ENCODE data around the gene EXD3. TPM values are rescaled to one million over a fixed set of nuclear protein-coding genes. Genes with fewer than 3 reads are reported as not detected.

EXD3 gene
- total RNA-seq, 2 experiments from 2014 or later: 20.8 to 27.0 TPM

DNA sequence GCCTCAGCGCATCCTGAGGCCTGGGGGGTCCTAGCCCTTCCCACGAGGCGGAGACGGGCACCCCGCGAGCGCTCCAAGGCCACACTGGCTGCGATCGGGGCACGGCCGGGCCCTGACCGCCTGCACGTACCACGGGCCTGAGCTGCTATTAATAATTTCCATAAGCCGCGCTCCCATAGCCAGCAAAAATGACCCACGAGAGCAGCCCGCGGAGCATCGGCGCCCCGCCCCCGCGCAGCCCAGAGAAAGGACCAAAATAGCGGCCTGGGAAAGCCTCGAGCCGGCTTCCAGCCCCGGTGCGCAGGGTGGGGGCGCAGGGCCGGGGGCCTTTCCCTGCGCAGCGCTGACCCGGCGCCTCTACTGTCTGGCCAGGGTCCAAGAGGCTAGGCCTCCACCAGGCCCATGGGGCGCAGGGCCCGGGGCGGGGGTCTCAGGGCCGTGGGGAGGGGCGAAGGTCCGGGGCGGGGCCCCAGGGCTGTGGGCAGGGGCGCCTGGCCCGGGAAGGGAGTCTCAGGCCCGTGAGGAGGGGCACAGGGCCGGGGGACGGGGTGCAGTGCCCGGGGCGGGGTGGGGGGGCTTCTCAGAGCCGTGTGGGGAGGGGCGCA is 54.4 kb downstream of the EXD3 start:
- no peak overlapping the region for H3K4me2 ChIP-seq (ENCODE audit: low read length)
- CTCF ChIA-PET (ENCODE audit: unreplicated experiment): no interaction called here
- H4K20me1 ChIP-seq (ENCODE audit: insufficient read depth, low read length): no peaks in the 10 kb centered on the region
- POLR2A ChIA-PET: no interaction called here
- H3K4me1 ChIP-seq (ENCODE audit: insufficient read depth, low read length, poor library complexity, severe bottlenecking): no peaks in the 10 kb centered on the region
- no peaks in the 10 kb centered on the region for H3K9me2 ChIP-seq (ENCODE audit: insufficient read depth, low read length)
- no TSS peak for BruUV-seq (replicated peaks)
- no peak for DNase-seq (ENCODE audit: low spot score)
- no peaks in the 10 kb centered on the region for H3K79me2 ChIP-seq (ENCODE audit: insufficient read depth, low read depth, low read length)
- no peak overlapping the region for H3K27ac ChIP-seq (ENCODE audit: low read depth, low read length, poor library complexity, severe bottlenecking)
- intact Hi-C loops (cut with micrococcal nuclease; ENCODE audit: unreplicated experiment): no loop called here
- H2AFZ ChIP-seq (ENCODE audit: low read length): no peak overlapping the region
- TF ChIP-seq EZH2phosphoT487 (IDR thresholded peaks at IDR 0.05; ENCODE audit: borderline replicate concordance, low read depth, low read length): no peak
- TF ChIP-seq, protein P1, sequence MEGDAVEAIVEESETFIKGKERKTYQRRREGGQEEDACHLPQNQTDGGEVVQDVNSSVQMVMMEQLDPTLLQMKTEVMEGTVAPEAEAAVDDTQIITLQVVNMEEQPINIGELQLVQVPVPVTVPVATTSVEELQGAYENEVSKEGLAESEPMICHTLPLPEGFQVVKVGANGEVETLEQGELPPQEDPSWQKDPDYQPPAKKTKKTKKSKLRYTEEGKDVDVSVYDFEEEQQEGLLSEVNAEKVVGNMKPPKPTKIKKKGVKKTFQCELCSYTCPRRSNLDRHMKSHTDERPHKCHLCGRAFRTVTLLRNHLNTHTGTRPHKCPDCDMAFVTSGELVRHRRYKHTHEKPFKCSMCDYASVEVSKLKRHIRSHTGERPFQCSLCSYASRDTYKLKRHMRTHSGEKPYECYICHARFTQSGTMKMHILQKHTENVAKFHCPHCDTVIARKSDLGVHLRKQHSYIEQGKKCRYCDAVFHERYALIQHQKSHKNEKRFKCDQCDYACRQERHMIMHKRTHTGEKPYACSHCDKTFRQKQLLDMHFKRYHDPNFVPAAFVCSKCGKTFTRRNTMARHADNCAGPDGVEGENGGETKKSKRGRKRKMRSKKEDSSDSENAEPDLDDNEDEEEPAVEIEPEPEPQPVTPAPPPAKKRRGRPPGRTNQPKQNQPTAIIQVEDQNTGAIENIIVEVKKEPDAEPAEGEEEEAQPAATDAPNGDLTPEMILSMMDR (conservative IDR thresholded peaks at IDR 0.05; ENCODE audit: low read length): no peak
- H3K4me3 ChIP-seq (ENCODE audit: low read depth, low read length, poor library complexity, severe bottlenecking): no peak overlapping the region
- H3K36me3 ChIP-seq (ENCODE audit: insufficient read depth, low read length): no peaks in the 10 kb centered on the region
- H3K9me3 ChIP-seq (ENCODE audit: low read length): no peaks in the 10 kb centered on the region

DNA sequence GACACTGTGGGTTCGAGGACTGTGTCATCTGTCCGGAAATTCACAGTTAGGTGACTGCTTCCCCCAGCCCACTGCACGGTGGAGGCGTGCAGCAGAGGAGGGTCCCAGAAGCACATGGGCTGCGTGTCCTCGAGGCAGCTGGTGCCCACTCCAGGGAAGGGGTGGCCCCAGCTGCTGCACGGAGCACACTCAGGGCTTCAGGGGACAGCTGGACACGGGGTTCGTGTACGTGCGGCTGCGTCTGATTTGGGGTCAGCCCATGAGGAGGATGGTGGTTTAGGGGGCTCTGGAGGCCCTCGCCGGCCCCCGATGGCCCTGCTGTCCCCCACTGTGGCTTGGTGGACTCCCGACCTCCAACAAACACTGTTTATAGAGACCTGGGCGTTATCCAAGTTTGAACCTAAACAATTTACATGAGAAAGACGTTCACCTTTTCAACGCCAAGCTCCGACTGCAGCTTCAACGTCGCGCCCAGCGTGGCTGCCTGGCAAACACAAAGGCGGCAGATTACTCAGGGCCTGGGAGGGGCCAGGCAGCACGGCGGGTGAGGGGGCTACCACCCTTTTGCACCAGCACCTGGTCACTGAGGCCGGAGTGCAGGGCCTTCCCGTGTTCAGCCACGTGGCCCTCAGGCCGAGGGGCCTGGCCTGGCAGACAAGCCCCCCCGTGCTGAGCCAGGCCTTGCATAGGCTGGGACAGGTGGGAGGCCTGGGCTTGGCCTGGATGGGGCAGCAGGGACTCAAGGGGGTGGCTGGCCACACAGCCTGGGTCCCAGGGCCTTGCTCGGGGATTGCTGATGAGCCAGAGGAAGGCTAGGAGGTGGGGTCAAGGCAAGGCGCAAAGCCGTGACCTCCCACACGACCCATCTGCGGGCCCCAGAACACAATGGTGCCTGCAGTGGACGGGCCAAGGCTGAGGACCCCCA is 55.2 kb downstream of the EXD3 start:
- ChIA-PET POLR2A (no interaction called here), CTCF (ENCODE audit: unreplicated experiment) (no interaction called here)
- TF ChIP-seq EZH2phosphoT487 (IDR thresholded peaks at IDR 0.05; ENCODE audit: borderline replicate concordance, low read depth, low read length): no peak
- TF ChIP-seq, protein P1 (conservative IDR thresholded peaks at IDR 0.05; ENCODE audit: low read length): no peak
- Histone ChIP-seq H3K79me2 (ENCODE audit: insufficient read depth, low read depth, low read length) (no peaks in the 10 kb centered on the region), H2AFZ (ENCODE audit: low read length) (no peak overlapping the region), H3K4me1 (ENCODE audit: insufficient read depth, low read length, poor library complexity, severe bottlenecking) (no peaks in the 10 kb centered on the region), H3K27ac (ENCODE audit: low read depth, low read length, poor library complexity, severe bottlenecking) (no peak overlapping the region), H3K9me2 (ENCODE audit: insufficient read depth, low read length) (no peaks in the 10 kb centered on the region), H3K4me2 (ENCODE audit: low read length) (no peak overlapping the region), H3K9me3 (ENCODE audit: low read length) (no peaks in the 10 kb centered on the region), H3K36me3 (ENCODE audit: insufficient read depth, low read length) (no peaks in the 10 kb centered on the region), H4K20me1 (ENCODE audit: insufficient read depth, low read length) (no peaks in the 10 kb centered on the region), H3K4me3 (ENCODE audit: low read depth, low read length, poor library complexity, severe bottlenecking) (no peak overlapping the region)
- intact Hi-C loops (cut with micrococcal nuclease; ENCODE audit: unreplicated experiment): no loop called here
- no peak for DNase-seq (ENCODE audit: low spot score)
- BruUV-seq (replicated peaks): no TSS peak

DNA sequence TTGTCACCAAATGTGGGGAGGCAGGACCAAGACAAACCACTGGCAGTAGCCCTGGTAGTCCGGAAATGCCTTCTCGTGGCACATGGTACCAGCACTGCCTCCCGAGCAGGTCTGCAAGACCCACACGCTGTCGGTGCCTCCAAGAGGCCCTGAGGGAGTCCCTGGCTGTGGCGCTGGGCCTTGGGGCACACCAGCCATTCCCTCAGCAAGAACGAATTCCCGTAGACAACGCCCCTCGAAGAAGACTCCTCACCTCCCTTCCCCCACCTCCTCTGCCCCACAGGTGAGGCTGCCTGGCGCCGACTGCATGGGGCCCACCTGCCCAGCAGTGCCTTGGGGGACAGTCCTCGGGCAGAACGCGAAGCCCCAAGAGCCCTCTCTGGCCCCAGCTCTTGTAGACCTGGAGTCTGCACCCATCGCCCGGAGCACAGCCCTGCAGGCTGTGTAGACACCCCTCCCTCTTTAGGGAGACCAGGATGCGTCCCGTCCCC is 56.0 kb downstream of the EXD3 start:
- no TSS peak for BruUV-seq (replicated peaks)
- no peaks in the 10 kb centered on the region for H4K20me1 ChIP-seq (ENCODE audit: insufficient read depth, low read length)

More for the DNA sequence above, 56.0 kb downstream of the EXD3 start:
- no peak for DNase-seq (ENCODE audit: low spot score)
- no peaks in the 10 kb centered on the region for H3K9me2 ChIP-seq (ENCODE audit: insufficient read depth, low read length)
- H3K4me1 ChIP-seq (ENCODE audit: insufficient read depth, low read length, poor library complexity, severe bottlenecking): no peaks in the 10 kb centered on the region
- H3K79me2 ChIP-seq (ENCODE audit: insufficient read depth, low read depth, low read length): no peaks in the 10 kb centered on the region
- no peak overlapping the region for H3K4me2 ChIP-seq (ENCODE audit: low read length)
- H3K9me3 ChIP-seq (ENCODE audit: low read length): no peaks in the 10 kb centered on the region
- CTCF ChIA-PET (ENCODE audit: unreplicated experiment): no interaction called here
- no peak overlapping the region for H2AFZ ChIP-seq (ENCODE audit: low read length)
- no peak overlapping the region for H3K4me3 ChIP-seq (ENCODE audit: low read depth, low read length, poor library complexity, severe bottlenecking)
- no peaks in the 10 kb centered on the region for H3K36me3 ChIP-seq (ENCODE audit: insufficient read depth, low read length)
- POLR2A ChIA-PET: no interaction called here
- intact Hi-C loops (cut with micrococcal nuclease; ENCODE audit: unreplicated experiment): no loop called here
- no peak for TF ChIP-seq EZH2phosphoT487 (IDR thresholded peaks at IDR 0.05; ENCODE audit: borderline replicate concordance, low read depth, low read length)
- TF ChIP-seq, protein P1 (conservative IDR thresholded peaks at IDR 0.05; ENCODE audit: low read length): no peak
- no peak overlapping the region for H3K27ac ChIP-seq (ENCODE audit: low read depth, low read length, poor library complexity, severe bottlenecking)
